GM18519 (cell line): ENCODE measurements around the gene SLC29A1.

Experiments used
- ATAC-seq: cut with Tn5 transposase; IDR thresholded peaks from one replicate; pipeline ENCODE4 v1.9.1; 2021; ENCODE audit warnings: mild to moderate bottlenecking, moderate library complexity; ENCODE audit not compliant: unreplicated experiment, low FRiP score

The SLC29A1 gene

GRCh38 chr6:44234101-44235025, 11.0 kb downstream of the SLC29A1 start:
- ATAC-seq, result no peak

- no peak for ATAC-seq
Measured at GRCh38 chr6:44235269-44235668, 11.9 kb downstream of the SLC29A1 start.

DNA sequence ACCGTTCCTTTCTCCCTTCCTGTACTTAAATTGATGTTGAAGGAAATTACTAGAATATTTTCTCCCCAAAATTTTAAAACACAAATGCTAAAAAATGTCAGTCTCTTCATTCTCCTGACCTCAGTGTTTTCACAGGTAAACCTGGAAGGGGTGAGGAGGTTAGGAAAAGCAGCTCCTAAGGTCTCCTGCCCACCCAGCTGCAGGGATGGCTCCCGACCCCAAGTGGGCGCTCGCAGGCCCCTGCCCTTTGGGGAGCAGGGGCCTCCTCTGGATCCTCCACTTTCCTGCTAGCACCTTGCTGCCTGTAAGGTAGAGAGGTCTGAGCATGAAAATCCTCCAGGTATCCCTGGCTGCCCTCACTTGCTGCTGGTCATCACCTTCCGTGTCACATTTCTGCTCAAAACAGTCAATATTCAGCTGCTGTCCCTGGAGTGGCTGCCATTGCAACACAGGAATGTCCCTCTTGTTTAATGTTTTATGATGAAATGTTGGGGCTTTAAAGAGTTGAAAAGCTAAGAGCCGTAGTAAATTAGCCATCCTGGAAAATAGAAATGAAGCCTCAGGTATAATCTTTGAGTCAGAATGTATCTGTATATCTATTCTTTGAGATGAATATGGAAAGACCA, 12.6 kb downstream of the SLC29A1 start:
- no peak for ATAC-seq

GRCh38 chr6:44237021-44237812, 13.8 kb downstream of the SLC29A1 start:
- no peak for ATAC-seq

- ATAC-seq, result peak; percentile 66
Measured at GRCh38 chr6:44237813-44238433, 14.5 kb downstream of the SLC29A1 start.

DNA sequence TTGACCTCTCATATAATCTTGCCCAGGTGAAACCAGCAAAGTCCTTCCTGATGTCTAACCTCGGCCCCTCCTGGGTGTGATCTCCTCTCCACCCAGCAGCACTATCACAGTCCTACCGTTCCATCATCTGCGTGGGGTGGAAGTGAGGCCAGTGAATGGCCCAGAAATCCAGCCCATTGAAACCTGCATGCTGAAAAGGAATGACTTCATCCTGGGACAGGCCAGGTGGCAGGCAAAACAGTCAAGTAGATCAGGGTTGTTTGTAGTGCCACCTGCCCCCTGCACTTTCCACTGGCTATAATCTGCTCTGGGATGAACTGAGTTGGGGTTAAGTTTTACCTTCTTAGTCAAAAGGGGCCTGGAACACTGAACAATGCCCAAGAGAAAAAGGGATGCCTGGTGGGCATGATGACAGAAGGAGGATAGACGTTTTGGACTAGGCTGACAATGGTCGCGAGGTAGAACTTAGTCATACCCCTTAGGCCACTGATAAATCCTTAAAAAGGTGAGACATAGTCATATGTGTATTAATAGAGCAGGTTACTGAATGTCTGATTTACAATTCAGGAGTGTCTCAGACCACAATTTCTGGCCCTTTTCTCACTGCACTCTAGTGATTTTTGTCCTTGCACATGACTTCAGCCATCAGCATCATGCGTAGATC, 15.4 kb downstream of the SLC29A1 start:
- no peak for ATAC-seq

DNA sequence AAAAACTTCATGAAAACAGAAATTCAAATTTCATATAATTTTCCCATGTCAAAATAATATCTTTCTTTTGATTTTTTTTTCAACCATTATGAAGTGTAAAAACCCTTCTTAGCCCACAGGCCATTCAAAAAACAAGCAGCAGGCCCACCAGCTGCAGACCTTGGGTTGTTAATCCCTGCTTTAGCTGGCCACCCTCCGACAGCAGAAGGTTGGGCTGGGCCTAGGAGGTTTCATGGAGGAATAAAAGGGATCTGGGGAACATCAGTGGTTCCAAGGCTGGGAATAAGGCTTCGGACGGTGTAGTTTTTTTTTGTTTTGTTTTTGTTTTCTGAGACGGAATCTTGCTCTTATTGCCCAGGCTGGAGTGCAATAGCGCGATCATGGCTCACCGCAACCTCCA, 19.9 kb downstream of the SLC29A1 start:
- no peak for ATAC-seq

DNA sequence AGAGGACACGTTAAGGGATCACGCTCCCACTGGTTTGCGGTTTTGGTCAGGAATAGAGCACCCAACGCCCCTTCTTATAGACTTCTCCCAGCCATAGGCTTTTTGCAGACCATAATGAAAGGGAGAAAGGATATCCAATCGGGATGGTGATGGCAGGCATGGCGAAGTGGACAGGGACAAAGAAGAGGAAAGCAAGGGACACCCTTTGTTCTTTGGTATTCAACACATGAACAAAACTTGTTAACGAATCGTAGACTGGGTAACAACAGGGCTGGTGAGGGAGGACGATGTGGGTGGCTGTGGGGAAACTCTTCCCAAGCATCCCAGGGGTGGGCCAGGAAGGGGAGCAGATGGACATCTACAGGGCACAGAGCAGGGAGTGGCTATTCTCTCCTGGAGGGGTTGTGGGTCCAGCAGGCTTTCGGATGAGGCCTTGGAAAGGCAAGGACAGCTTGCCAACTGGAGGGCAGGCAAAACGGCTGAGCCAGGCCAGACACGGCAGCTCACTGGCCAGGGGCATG, 22.1 kb downstream of the SLC29A1 start:
- ATAC-seq, result no peak

DNA sequence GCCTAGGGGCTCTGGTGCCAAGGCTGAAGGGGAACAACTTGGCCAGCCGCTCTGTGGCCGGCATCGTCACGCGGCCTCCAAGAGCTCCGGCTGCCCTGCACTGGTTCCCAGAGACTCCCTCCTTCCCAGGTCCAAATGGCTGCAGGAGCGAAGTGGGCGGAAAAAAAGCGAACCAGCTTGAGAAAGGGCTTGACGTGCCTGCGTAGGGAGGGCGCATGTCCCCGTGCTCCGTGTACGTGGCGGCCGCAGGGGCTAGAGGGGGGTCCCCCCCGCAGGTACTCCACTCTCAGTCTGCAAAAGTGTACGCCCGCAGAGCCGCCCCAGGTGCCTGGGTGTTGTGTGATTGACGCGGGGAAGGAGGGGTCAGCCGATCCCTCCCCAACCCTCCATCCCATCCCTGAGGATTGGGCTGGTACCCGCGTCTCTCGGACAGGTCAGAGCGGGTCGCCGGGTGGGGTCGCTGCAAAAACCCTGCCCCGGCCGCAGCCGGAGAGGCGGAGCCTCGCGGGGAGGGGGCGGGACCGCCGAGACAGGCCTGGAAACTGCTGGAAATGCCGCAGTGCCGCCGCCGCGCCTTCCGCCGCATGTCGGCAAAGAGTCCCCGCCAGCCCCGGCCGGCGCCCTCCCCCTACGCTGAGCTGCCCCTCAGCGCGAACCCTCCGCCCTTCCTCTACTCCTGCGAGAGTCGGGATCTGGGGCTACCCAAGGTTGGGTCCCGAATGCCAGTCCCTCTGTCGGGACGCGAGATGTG, 22.7 kb downstream of the SLC29A1 start:
- peak; percentile 31 for ATAC-seq

- ATAC-seq, result peak; percentile 55
Measured at GRCh38 chr6:44246663-44247337, 23.4 kb downstream of the SLC29A1 start, which contains the start of gene HSP90AB1. Gene HSP90AB1, plus strand, starts transcription at chr6:44247101. Its CDS starts 1,529 bp downstream, at chr6:44248630.

GRCh38 chr6:44247338-44248302, 24.2 kb downstream of the SLC29A1 start:
- ATAC-seq, result no peak

DNA sequence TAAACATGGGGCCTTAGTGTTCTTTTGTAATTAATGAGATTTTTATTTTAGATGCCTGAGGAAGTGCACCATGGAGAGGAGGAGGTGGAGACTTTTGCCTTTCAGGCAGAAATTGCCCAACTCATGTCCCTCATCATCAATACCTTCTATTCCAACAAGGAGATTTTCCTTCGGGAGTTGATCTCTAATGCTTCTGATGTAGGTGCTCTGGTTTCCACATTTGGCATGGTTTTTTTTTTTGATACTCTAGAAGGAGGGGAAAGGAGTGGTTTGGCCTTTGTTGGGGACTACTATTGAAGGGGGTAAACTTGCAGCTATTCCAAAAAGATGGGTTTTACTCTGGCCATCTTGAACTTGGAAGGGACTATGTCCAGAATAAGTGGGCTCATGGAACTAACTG, 25.2 kb downstream of the SLC29A1 start:
- no peak for ATAC-seq

GRCh38 chr6:44249082-44249748, 25.8 kb downstream of the SLC29A1 start:
- no peak for ATAC-seq

DNA sequence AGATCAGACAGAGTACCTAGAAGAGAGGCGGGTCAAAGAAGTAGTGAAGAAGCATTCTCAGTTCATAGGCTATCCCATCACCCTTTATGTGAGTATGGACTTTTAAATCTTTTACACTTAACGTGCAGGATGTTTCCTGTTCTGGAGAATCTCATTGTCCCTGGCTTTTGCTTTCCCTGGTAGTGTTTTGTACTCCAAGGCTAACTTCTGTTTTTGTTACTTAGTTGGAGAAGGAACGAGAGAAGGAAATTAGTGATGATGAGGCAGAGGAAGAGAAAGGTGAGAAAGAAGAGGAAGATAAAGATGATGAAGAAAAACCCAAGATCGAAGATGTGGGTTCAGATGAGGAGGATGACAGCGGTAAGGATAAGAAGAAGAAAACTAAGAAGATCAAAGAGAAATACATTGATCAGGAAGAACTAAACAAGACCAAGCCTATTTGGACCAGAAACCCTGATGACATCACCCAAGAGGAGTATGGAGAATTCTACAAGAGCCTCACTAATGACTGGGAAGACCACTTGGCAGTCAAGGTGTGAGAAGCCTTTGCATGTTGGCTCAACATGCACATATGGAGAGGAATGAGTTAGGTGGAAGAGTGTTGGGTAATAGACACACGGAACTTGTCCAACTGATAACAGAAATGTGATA, 26.8 kb downstream of the SLC29A1 start:
- no peak for ATAC-seq

DNA sequence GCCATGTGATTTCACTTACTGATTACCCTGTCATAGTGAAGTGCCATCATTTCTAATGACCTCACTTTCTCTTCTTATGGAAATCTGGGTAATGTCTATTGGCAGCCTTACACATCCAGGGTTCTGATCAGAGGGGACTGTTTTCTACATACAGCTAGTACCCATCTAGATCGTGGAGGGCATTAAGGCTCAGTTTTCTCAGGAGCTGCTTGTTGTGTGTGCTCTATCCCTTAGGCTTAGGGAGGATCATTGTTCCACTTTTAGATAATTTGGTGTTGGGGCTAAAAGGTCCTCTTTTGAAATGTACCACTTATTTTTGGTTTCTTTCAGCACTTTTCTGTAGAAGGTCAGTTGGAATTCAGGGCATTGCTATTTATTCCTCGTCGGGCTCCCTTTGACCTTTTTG, 27.3 kb downstream of the SLC29A1 start:
- ATAC-seq, result no peak
